K562 (cell line): ENCODE data around the gene COQ9. TPM values are rescaled to one million over a fixed set of nuclear protein-coding genes. Genes with fewer than 3 reads are reported as not detected.

Experiments
- ATAC-seq: fragments of 200-7000 bp; cut with Tn5 transposase; 3 replicates; pipeline ENCODE4 v1.9.1; 2020; ENCODE audit warnings: moderate library complexity
- BruUV-seq: library from RNA; stranded (reverse); fragments of 400-500 nt; replicated peaks from 2 replicates; lab custom pipeline; 2021; lab: Mats Ljungman, UMichigan
- CTCF ChIA-PET: fragments of 300-600 bp; formaldehyde crosslinking; extraction: SDS; loops from one replicate; lab custom pipeline; 2021; ENCODE audit warnings: low intra/inter-chr PET ratio; lab: Yijun Ruan, JAX
- POLR2A ChIA-PET: fragments of 300-600, 350-650 bp; sonication (Branson Sonifier 250); formaldehyde crosslinking; extraction: SDS; loops from one replicate; lab custom pipeline; 2021; ENCODE audit warnings: antibody characterized with exemption, inconsistent platforms; lab: Yijun Ruan, JAX
- DNase-seq, 4 experiments: peaks; one replicate each; pipeline versions ENCODE4 v3.0.0 to v3.0.0-alpha.2; 2011 to 2018; ENCODE audit warnings: low spot score in 3 of 4, mixed read lengths in 3 of 4; ENCODE audit errors: extremely low read depth in 1 of 4
- FAIRE-seq: peaks from 2 replicates; lab custom pipeline; 2011; peaks lifted over from hg19 to GRCh38; lab: Jason Lieb, UNC
- H2AFZ ChIP-seq: 2 replicates; pipeline ENCODE4 v1.6.0; 2011; ENCODE audit warnings: low read depth, low read length, control low read depth, inconsistent platforms
- H3K27ac ChIP-seq: fragments of 200-600 bp; 3 replicates; pipeline ENCODE4 v1.8.0; 2011; ENCODE audit warnings: low read depth, mild to moderate bottlenecking, control low read depth, inconsistent platforms, low read length, moderate library complexity, mixed read lengths; ENCODE audit errors: extremely low read depth
- H3K27me3 ChIP-seq, 2 experiments: fragments of 300-600 bp in 1 of 2; 2 replicates in 1 of 2; 3 replicates in 1 of 2; pipeline versions ENCODE4 v1.6.0 to v1.8.0; 2011; ENCODE audit warnings: inconsistent platforms in 2 of 2, low read length in 2 of 2, mild to moderate bottlenecking in 1 of 2, mixed read lengths in 1 of 2, moderate library complexity in 1 of 2; ENCODE audit not compliant: control insufficient read depth in 2 of 2, insufficient read depth in 2 of 2
- H3K36me3 ChIP-seq: fragments of 300-600 bp; 3 replicates; pipeline ENCODE4 v1.8.0; 2011; ENCODE audit warnings: mild to moderate bottlenecking, low read length, inconsistent platforms; ENCODE audit not compliant: control insufficient read depth, insufficient read depth
- H3K4me1 ChIP-seq, 2 experiments: fragments of 200-600 bp in 1 of 2; replicated peaks in 1 of 2; 2 replicates in 1 of 2; 3 replicates in 1 of 2; pipeline versions ENCODE4 v1.5.1 to v1.8.0; 2011; ENCODE audit warnings: inconsistent platforms in 2 of 2, low read length in 2 of 2, mild to moderate bottlenecking in 1 of 2, mixed read lengths in 1 of 2, moderate library complexity in 1 of 2; ENCODE audit not compliant: control insufficient read depth in 2 of 2, insufficient read depth in 2 of 2
- H3K4me2 ChIP-seq: 2 replicates; pipeline ENCODE4 v1.6.1; 2011; ENCODE audit warnings: low read length, control low read depth, inconsistent platforms, mixed read lengths; ENCODE audit not compliant: insufficient read depth
- H3K4me3 ChIP-seq: fragments of 200-600 bp; sonication (generic), shearing (Covaris generic); 2 replicates; pipeline ENCODE4 v1.5.1; 2016; ENCODE audit warnings: control low read depth, inconsistent platforms
- H3K79me2 ChIP-seq: fragments of 200-600 bp; 3 replicates; pipeline ENCODE4 v1.8.0; 2011; ENCODE audit warnings: low read length, inconsistent platforms; ENCODE audit not compliant: control insufficient read depth, insufficient read depth
- H3K9ac ChIP-seq, 2 experiments: 2 replicates each; pipeline versions ENCODE4 v1.6.0 to v1.6.1; 2011; ENCODE audit warnings: low read depth in 2 of 2, low read length in 2 of 2, control low read depth in 1 of 2, inconsistent platforms in 1 of 2, mild to moderate bottlenecking in 1 of 2, mixed read lengths in 1 of 2; ENCODE audit not compliant: insufficient read depth in 1 of 2
- H3K9me1 ChIP-seq: one replicate; pipeline ENCODE4 v1.6.0; 2011; ENCODE audit warnings: inconsistent platforms, mild to moderate bottlenecking, low read length, moderate library complexity; ENCODE audit not compliant: control insufficient read depth, insufficient read depth
- H3K9me3 ChIP-seq: replicated peaks from 2 replicates; pipeline ENCODE4 v1.5.1; 2011; ENCODE audit warnings: low read depth, low read length, inconsistent platforms; ENCODE audit not compliant: control insufficient read depth, insufficient read depth
- H4K20me1 ChIP-seq: replicated peaks from 2 replicates; pipeline ENCODE4 v1.6.1; 2011; ENCODE audit warnings: low read length, inconsistent platforms, mixed read lengths; ENCODE audit not compliant: control insufficient read depth, insufficient read depth
- CHD2 ChIP-seq: IDR thresholded peaks from 2 replicates; pipeline ENCODE4 v1.6.1; 2011; ENCODE audit warnings: low read depth, low read length
- COPS2 ChIP-seq: fragments of 450-650 bp; conservative IDR thresholded peaks from 2 replicates; pipeline ENCODE4 v1.6.1; 2016; ENCODE audit warnings: mild to moderate bottlenecking, moderate library complexity
- NFE2 ChIP-seq: IDR thresholded peaks from 2 replicates; pipeline ENCODE4 v1.6.1; 2014; ENCODE audit warnings: antibody characterized with exemption, low read depth
- NUFIP1 ChIP-seq: fragments of 450-650 bp; IDR thresholded peaks from 2 replicates; pipeline ENCODE4 v1.6.1; 2018; ENCODE audit not compliant: partially characterized antibody
- SUPT5H ChIP-seq: fragments of 450-650 bp; IDR thresholded peaks from 2 replicates; pipeline ENCODE4 v1.6.1; 2016
- THRAP3 ChIP-seq: fragments of 450-650 bp; IDR thresholded peaks from 2 replicates; pipeline ENCODE4 v1.6.1; 2016; ENCODE audit warnings: mild to moderate bottlenecking, inconsistent platforms, borderline replicate concordance
- WGBS: fragments of 100-300 bp; shearing (Covaris generic); methylation state at CpG from one replicate; pipeline ENCODE4 v1.1.6; 2016; ENCODE audit warnings: low coverage, mixed read lengths; ENCODE audit not compliant: insufficient coverage; ENCODE audit errors: missing lambda C conversion rate; 5-methylcytosine and 5-hydroxymethylcytosine counted together
- in situ Hi-C: fragments of 300-500 bp; cut with MboI; formaldehyde crosslinking; loops from 4 replicates; pipeline ENCODE4 v1.15.0; 2018; ENCODE audit warnings: inconsistent platforms, mixed read lengths
- intact Hi-C: fragments of 100-400 bp; cut with micrococcal nuclease; formaldehyde crosslinking; loops from 2 replicates; pipeline ENCODE4 v1.14.2; 2022
- polyA plus RNA-seq, 8 experiments: library from polyadenylated mRNA; depleted of rRNA in 4 of 8; stranded (reverse) in 5 of 8; unstranded in 3 of 8; fragments of >200 nt; fragmentation: Nextera tagmentation in 2 of 8; fragmentation: Illumina TruSeq in 1 of 8; extraction: Ambion mirVana in 2 of 8; extraction: Trizol in 1 of 8; gene quantifications; 2 replicates each; pipeline versions ENCODE4 v1.2.1 to v1.2.3, GENCODE V29; 2011 to 2014; ENCODE audit warnings: inconsistent platforms in 1 of 8, missing spikeins in 1 of 8
- total RNA-seq, 7 experiments: library from RNA; depleted of rRNA in 6 of 7; stranded (reverse); fragments of >200 nt in 6 of 7; fragmentation: Illumina TruSeq in 2 of 7; extraction: Trizol in 2 of 7; gene quantifications; 2 replicates each; pipeline versions ENCODE4 v1.2.1 to v1.2.3, GENCODE V29; 2011 to 2021; ENCODE audit warnings: low replicate concordance in 1 of 7

Gene COQ9
- total and polyA plus RNA-seq, 9 of the 15 experiments (the other 6 are each of a cell fraction or from before 2014, with no cell fraction given): 35.0 to 139 (median 71.4) TPM

- Histone ChIP-seq H3K9me3 (no peaks in the 10 kb centered on the region), H4K20me1 (0 out of 2 replicates have a peak, but pooled peaks cover 3% of the 10 kb centered on the region), H3K4me3 (no peak overlapping the region), H3K9ac (no peak overlapping the region), H3K79me2 (no peaks in the 10 kb centered on the region), H2AFZ (no peak overlapping the region), H3K4me1 (peaks cover 0 to 8% of the 10 kb centered on the region in 2 experiments; a peak in 2 of 5 replicates), H3K27ac (no peak overlapping the region), H3K4me2 (no peak overlapping the region), H3K9me1 (no peaks in the 10 kb centered on the region), H3K36me3 (no peaks in the 10 kb centered on the region), H3K27me3 (peaks cover 0 to 28% of the 10 kb centered on the region in 2 experiments; a peak in 3 of 5 replicates)
- TF ChIP-seq SUPT5H (no peak), NUFIP1 (no peak), THRAP3 (no peak), NFE2 (no peak), COPS2 (no peak), CHD2 (no peak)
- in situ Hi-C loops: no loop called here
- BruUV-seq: no TSS peak
- WGBS: 27% methylated on average over 2 of the region's 3 CpGs
- FAIRE-seq (no peak), ATAC-seq (peak; percentile 11; the same call in 1 of the 3 replicates), DNase-seq (no peak)
- intact Hi-C loops: no loop called here
- POLR2A ChIA-PET: interaction anchor here (0.6 to 0.8 kb wide), 2 partner anchors 9 to 23 kb away, joined by 3 to 4 read pairs; no protein-coding TSS in a partner anchor
- CTCF ChIA-PET: no interaction called here
Measured at GRCh38 chr16:57508035-57508425, 60.8 kb downstream of the COQ9 start.
